GM18508 (cell line): ENCODE measurements around the gene PRDM16.

ENCODE experiments used
- ATAC-seq: cut with Tn5 transposase; IDR thresholded peaks from one replicate; pipeline ENCODE4 v1.9.1; 2021; ENCODE audit warnings: moderate number of reproducible peaks; ENCODE audit not compliant: insufficient read depth, unreplicated experiment

Gene PRDM16

DNA sequence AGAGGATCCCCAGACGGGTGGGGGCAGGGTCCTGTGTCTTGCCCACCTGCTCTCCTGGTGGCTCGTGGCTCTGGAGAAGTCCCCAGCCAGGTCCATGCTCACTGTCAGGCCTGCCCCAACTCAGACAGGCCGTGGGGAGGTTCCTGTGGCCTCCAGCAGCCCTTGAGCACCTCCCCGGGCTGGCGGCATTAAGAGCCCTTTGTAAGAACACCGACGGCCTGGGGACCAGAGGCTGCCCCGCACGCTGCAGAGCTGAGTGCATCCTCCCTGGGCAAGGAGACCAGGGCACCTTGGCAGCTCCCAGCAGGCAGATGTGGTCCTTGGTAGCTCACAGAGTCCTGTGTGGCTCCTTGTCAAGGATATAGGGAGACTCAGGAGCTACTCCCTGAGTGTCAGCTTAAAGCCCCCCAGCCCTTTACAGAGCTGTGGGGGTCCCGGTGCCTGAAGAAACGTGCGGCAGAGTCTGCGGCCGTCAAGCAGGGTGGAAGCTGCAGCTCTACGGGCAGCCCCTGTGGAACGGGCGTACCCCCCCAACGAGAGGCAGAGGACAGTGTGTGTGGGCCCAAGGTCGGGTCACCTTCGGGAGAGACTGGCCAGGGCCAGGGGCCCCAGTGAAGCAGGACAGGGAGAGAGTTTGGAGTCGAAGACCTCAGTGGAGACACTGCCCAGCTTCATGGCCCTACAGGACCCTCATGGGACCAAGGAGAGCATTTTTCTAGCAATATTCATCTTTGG is 118.6 kb downstream of the PRDM16 start:
- ATAC-seq: no peak

DNA sequence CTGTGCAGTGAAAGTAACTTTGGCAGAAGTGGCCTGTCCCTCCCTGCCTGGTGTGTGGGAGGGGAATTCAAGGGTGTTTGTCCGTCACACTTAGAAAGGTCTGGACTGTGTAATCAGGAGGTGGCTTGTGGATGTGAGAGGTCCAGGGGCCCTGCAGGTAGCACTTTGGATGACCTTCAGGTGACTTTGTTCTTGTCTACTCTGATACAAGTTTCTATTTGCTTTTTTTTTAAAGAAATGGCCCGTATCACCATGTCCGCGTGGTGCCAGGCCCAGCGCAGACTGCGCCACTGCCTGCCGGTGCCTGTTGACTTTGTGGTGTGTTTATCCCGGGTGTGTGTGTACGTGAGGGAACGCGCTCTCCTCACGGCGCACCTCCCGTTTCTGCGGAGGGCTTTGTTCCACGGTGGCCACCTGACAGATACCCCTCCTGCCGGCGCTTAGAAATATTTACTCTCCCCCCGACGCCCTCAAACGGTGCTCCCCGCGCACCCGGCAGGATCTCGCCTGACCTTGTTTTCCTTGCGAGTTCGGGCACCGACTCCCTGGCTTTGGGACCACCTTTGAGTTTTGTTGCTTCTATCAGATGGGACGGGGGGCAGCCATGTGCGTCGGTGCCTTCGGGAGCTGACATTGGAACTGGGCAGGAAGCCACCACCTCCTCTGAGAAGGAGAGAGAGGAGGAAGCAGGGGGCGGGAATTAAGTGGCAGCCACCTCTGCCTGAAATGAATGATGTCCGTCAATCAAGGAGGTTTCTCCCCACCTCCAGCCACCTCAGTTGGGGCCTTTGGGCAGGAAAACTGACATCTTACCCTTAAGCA is 119.4 kb downstream of the PRDM16 start:
- ATAC-seq: no peak

DNA sequence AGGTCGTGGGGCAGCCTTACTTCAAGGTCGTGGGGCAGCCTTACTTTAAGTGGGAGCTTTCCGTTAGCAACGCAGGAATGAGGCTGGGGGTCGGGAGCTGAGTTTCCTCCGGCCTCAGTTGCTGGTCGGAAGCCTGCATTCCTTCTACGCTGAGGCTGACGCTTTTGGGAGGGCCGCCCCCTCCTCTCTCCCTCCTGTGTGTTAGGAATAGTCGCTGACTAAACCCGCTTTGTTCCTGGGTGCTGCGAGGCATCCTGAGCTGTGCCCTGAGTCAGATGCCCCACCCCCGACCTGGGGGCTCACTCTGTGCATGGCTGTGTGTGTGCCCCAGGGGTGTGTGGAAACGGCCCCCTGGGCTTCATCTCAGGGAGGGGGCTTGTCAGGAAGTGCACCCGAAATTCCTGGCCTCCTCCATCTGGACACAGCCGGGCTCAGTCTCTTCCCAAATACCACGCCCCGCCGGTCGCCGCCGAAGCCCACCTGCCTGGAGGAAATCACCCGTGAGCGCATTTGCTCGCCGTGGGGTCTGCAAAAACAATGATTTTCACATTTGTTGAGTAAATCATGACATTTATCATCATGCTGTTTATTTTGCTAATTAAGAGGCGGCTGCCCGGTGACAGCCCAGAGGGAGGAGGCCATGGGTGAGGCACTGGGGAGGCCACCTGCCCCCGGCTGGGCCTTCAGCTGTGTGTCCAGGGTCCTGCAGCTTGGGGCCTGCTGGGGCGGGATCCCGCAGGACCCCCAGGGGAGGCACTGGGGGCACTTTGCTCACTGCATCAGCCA is 121.4 kb downstream of the PRDM16 start:
- no peak for ATAC-seq

DNA sequence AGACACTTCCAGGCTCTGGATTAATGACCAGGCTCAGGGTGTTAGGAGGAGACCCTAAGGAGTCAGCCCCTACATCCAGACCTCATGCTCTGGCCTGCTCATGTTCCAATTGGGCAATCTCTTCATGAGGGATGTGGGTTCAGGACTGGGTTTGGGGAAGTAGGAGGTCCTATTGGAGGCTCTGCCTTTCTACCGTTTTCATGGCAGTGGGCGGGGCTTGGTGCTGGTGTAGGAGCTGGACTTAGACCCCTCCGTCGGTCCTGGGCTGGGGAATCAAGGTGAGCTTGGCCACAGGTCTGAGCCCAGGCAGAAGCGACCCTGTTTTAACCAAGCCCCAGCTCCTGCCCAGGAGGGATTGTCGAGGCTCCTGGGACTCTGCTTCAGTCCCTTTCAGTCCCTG is 123.4 kb downstream of the PRDM16 start:
- no peak for ATAC-seq

DNA sequence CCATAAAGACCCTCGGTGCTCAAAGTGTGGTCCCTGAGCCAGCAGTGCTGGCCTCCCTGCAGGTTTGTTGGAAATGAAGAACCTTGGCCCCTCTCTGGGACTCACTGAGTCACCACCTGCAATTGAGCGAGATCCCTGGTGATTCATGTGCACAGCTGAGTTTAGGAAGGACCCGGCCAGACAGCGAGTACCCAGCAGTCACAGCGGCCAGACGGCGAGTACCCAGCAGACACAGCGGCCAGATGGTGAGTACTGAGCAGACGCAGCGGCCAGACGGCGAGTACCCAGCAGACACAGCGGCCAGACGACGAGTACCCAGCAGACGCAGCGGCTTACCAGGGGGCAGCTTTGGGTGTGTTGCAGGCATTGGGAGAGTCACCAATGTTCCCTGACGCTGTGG is 123.8 kb downstream of the PRDM16 start:
- ATAC-seq: no peak

DNA sequence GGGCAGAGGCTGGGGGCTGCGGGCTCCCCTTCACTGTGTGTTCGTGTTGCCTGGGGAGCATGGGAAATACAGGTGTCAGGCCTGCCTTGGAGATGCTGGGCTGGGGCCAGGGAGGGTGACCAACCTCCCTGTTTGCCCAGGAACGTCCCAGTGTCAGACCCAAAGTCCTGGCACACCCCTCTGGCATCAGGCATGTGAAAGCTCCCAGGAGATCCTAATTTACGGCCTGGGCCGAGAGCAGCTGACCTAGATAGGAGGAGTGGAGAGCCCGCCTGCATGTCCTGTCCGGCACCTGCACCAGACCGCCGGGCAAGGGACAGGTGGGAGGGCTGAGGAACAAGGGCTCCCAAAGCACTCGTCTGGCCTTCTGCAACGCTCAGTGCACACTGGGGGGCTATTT is 124.8 kb downstream of the PRDM16 start:
- no peak for ATAC-seq

DNA sequence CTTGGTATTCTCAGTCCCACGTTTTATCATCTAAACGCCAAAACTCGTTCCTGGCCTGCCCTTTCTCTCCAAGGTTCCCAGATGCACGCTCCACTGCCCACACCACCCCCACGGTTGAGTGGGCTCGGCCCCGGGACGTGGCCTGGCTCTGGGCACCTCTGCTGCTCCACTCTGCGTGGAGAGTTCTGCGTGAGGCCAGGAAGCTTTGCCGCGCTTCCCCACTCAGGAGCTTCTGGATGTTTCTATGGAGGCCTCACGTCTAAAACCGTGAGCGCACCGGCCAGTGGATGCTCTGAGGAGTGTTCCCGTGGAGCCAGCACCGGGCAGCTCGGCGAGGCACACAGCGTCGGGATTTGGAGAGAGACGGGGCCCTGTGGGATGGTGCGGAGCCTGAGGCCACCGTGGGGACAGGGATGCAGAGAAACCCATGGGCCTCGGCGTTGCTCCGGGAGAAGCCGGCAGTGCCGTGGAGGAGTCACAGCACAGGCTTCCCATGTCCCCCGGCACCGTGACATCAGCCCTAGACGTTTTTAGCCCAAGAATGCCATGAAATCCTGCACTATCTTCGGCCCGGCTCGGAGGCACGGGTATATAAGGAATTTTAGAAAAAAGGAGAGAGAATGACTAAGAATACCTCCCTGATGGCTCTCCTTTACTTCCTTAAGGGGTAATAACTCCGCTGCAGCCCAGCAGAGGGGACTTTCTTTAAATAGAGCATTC is 125.9 kb downstream of the PRDM16 start:
- ATAC-seq: no peak

DNA sequence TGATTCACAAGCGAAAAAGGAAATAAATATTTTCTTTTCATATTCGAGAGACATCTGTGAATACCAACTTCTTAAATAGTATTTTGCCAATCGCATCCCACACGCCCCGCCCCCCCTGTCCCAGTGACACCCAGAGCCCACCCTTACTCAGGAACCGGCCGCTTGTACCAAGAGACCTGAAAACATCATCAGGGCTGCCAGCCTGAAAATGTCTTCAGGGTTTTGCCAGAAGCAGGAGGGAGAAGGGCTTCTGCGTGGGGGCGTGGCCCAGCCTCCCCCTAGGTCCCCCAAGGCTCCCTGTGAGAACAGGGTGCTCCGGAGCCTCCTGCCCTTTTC is 126.4 kb downstream of the PRDM16 start:
- ATAC-seq: no peak

DNA sequence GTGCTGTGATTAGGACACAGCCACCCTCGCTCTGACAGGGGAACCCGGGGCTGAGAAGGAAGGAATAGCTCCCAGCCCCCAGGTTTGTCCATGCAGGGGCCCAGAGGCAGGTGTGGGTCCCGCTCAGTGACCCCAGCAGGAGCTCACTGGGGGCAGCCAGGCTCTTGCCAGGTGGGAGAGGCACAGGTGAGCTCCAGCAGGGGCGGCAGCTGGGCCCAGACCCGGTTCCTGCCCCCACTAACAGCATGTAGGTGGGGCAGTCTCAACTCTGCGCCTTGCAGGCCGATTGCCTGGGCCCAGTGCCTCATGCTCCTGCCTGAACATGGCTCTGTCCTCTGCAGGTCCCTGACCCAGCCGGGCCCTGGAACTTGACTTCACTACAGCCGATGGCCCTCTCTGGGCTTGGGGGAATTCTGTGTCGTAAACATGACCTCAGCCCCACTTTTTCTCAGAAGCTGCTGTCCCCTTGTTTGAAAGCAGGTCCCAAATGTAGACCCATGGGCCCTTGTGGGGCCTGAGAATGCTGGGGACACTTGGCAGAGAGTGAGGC is 127.0 kb downstream of the PRDM16 start:
- ATAC-seq: no peak

DNA sequence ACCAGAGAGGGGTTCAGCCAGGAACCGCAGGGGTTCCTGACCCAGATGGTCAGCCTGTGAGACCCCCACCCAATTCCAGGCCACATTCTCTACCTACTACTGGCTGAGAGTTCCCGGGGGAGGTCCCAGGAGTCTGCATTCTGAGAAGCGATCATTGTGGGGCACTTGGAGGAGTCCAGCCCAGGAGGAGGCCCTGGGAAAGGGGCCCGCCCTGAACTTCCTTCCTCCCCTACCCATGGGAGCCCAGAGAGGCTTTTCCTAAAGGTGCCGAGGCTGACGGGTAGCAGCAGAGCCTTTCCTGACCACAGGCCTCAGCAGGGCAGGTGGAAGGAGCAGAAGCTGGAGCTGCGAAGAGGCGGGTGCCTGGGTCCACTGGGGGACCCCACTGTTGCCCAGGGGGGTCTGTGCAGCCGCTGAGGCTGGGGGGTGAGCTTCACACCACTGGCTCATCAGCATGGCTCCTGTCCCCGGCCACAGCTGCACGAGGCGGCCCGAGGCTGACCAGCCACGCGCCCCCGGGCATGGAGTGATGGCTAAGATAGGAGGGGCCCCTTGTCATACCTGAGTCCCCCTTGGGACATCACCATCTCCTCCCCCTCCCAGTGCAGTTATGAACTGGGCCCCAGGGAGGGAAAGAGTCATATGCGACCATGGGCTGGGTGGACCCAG is 127.7 kb downstream of the PRDM16 start:
- no peak for ATAC-seq

DNA sequence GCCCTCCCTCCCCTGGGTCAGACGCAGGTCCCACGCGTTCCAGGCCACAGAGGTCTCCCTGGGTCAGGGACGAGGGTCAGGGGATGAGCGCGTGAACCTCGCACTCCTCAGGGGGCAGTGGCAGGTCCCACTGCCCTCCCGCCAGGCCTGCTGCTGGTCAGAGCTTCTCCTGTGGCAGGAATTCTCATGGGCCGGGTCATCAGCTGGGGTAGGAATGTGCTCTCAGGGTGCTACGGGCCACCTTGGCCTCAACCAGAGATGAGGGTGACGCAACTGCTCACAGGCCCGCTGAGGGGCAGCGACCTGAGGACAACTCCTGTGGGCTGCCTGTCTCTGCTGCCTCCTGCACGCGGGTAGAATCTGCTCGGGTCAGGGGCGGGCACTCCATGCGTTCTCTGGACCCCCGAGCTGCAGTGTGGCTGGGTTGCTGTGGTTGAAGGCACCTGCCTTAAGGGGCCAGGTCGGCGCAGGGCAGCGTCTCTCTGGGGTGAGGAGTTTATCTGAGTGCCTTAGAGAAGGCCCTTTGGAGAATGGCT is 128.8 kb downstream of the PRDM16 start:
- ATAC-seq: no peak

DNA sequence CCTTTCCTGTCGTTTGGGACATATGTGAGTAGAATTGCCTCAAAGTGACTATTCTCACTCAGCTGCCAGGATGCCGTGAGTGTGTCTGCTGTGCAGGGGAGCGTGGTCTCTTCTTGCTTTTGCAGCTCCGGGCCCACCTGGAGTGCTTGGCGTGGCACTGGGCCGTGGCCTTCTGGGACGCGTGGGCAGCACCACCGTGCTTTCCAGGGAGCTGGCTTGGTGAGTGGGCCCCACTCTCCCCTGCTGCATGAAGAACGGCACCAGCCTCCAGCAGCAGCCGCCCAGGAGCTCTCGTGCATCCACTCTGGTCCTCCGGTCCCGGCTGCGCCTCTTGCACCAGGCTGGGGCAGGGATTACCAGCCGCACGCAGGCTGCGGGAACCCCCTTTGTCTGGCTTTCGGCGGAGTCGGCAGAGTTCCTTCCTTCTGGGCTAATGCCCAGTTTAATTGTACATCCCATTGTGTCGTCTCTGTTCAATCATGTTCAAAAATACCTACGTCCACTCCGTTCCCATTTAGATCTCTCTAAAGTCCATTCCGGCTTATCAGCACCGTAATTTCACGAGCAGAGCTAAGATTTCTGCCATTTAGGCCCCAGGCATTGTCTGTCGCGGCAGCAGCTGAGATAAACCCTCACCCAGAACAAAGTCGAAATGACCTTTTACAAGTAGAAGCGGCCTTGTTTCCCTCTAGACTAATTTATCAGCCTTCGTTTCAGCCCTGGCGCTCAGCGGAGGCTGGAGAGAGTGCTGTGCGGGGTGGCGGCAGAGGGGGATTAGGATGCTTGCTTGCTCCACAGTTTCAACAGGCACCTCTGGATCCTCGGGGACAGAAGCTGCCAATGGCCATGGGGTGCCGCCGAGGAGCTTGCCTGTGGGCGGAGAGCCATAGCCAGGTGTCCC is 129.6 kb downstream of the PRDM16 start:
- ATAC-seq: no peak

DNA sequence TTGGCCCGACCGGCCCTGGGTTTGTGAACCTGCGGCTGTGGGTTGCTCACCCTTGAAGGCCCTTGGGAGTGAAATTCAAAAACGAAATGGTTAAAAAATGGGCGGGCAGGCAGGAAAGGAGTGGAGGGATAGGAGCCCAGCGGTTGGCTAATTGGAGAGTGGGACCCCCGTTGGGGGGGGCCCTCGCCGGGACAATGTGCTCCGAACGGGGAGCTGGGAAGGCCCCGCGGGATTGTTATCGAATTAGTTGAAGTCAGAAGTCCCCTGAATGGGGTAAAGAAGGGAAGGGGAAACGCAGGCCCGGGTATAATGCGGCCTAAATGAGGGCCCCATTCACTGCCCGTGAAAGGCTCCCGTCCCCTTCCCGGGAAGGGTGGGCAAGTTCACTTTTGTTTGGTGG is 135.7 kb downstream of the PRDM16 start:
- ATAC-seq: no peak

DNA sequence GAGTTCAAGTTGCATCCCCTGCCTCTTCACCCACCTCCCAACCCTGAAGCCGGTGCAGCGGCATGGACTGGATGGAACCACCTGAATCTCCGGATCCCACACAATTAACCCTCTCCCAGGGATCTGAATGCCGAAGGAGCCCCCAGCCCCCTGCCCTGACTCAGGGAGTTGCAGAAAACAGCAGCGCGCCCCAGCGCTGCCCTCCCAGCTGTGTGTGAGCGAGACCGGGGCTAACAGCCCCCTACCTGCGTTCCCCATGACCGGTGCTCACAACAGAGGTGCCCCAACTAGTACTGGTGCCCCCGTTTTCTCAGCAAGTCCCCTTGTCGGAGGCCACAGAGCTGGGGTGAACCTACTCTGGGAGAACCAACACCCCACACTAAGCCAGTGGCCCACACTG is 136.8 kb downstream of the PRDM16 start:
- no peak for ATAC-seq

DNA sequence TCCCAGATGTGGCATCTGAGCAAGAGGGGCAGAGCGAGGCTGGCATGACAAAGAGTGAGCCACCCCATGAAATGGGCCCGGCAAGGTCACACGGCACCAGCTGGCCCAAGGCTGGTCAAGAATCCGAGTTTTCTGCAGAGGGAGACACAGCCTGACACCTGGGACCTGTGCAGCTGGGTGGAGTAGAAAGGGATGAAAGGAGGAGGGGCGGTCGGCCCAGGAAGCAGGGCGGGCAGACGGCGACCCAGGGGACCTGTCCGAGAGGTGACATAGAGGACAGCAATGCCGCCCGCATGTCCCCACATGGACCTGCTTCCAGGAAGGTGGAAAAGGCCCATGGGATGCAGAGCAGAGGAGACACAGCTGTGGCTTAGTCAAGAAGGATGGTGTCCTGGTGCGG is 137.7 kb downstream of the PRDM16 start:
- ATAC-seq: no peak

DNA sequence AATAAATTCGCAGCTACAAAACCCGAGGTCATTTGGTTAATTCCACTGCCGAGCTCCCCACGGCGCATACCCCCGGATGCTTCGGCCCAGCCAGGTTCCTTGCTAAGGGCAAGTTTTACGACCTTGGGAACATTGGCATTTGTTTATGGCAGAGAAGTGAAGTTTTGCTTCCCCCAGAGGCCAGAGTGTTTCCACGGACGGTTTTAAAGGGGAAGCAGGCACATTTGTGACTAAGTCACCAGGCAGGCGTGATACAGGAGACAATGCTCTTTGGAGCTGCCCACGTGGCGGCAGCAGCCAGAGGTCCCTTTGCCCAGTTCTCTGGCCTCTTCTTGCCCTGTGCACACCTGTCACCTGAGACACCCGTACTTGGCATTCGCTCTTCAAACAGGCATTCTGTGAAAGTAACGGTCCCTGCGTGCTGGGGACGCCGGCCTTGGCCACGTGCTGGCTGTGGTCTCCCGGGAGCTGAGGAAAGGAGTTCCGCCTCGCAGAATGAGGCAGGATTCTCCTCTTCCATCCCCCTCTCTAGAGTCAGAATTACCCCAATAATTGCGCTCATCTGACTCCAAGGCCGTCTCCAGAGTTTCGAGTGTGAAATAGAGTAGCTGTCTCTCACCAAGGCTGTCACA is 138.3 kb downstream of the PRDM16 start:
- ATAC-seq: no peak

DNA sequence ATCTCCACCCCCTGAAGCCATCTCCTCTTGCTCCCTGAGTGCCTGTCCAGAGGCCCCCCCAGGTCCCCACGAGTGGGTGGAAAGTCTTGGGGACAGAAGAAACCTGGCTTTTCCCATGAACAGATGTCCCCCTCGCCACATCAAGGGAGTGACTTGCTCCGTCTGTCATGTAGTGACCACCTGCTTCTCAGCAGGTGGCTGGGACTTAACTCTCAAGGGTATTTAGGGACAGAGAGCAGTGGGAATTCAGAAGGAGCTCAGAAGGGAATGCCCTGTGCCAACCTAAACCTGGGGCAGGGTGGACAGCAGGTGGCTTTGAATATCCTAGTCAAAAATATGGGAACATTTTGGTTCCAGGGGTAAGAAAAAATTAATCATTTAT is 139.8 kb downstream of the PRDM16 start:
- ATAC-seq: no peak

DNA sequence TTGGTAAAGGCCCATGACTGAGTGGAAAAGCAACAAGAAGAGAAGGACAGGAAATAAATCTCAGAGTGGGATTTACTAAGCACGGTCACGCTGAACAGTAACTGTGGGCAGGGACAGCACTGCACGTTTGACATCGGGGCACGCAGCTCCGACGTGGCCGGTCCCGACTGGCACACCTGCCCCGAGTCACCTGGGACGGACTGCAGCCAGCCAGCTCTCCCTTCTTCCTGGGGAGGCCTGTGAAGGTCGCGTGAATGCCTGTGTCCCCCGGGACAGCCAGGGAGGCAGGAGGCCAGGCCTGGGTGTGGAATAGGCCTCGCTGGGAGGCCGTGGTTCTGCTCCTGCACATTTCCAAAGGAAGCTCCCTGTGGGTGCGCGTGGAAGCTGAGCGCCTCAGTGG is 140.2 kb downstream of the PRDM16 start:
- no peak for ATAC-seq
